GM15510 (cell line): ENCODE results near the gene SLC1A5.

Source experiments
- POLR2A ChIP-seq: IDR thresholded peaks from 3 replicates; pipeline ENCODE4 v1.6.1; 2011; ENCODE audit warnings: borderline replicate concordance; ENCODE audit not compliant: insufficient read length; ENCODE audit errors: extremely low read depth

Gene SLC1A5

DNA sequence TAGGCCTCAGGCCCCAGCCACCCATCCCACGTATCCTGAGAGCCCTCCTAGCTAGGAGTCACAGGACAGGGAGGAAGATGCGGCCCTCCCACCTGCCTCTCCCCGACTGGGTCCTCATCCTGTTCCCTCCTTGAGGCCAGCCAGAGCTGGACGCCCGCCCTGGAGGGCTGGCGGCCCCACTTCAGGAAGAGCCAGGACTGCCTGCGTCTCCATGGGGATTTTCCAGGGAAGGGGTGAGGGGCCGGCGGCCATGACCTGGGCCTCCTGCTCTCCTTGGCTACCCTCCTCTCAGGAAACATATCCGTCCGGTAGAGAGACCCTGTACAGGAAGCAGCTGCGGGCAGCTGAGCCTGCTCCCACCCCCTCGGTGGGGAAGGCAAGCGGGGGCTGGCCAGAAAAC is 60.2 kb downstream of the SLC1A5 start:
- no peak for TF ChIP-seq POLR2A

DNA sequence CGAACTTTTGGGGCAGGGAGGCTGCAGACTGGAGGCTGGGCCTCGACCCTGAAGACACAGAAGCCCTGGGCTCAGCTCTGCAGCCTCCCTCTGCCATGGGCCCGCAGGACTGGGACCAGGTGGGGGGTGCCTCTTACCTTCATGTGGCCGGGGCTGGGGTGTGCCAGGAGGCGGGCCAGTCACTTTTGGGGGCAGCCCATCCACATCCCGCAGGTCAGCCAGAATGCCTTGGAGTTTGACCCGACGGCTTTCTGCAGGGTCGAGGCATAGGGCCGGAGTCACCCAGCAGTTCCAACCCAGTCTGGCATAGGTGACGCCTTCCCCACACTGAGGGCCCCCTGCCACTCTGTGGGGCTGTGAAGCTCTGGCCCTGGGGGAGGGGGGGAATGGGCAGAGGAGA is 60.6 kb downstream of the SLC1A5 start:
- TF ChIP-seq POLR2A, result no peak

DNA sequence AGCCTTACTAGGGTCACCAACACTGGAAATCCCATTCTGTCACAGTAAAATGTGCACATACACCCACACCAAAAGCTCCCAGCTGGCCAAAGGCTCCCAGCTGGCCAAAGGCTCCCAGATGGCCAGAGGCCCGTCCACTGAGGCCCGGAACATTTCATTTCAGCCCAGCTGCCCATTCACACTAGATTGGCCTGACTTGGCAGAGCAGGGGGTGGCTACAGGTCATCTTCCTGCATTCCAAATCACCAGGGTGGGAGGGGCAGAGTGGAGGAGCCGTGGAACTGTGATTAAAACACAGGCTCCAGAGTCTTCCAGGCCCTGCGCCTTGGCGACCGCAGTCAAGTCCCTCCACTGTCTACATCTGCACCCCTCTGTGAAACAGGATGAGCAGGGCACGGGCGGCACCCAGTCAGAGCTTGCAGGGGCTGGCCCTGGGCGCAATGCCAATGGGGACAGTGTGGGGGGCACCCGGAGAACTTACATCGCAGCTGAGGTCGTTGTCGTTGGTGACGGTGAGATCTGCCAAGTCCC is 61.4 kb downstream of the SLC1A5 start:
- TF ChIP-seq POLR2A, result no peak

DNA sequence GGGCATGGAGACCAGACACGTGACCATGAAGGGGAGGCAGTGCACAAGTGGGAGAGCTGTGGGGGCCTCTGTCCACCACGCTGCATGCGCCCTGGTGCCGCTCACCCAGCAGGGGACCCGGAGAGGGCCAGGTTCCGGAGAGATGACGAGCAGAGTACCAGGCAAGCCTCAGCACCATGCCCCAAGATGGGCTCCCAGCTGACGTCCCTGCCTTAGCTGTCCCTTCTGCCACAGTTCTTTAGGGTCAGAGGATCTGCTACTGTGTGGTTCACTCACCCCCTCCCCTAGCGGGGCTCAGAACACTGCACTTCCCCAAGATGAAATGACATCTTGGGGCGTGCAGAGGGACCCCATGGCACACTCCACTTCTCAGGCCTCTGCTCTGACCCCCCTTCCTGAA is 61.8 kb downstream of the SLC1A5 start:
- TF ChIP-seq POLR2A, result no peak

DNA sequence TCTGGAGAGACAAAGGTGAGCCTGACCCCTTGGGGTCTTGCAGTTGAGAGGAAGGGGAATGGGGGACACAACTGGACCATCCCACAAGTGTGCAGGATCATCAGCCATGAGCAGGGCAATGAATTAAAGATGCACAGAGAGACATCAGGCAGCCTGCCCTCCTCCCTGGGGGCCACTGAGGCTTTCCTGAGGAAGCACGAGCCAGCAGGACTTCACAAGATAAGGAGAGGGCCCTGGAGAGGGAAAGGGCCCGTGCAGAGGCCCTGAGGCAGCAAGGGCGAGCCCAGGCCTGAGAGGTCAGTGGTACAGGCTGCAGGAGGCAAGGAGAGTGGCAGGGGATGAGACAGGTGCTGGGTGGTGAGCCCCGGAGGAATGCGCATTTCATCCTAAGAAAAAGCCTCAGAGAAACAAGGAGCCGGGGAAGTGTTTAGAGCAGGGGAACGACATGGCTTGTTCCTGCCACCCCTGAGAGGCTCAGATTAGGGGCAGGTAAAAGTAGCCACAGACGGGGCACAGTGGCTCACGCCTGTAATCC is 62.5 kb downstream of the SLC1A5 start:
- TF ChIP-seq POLR2A, result no peak

DNA sequence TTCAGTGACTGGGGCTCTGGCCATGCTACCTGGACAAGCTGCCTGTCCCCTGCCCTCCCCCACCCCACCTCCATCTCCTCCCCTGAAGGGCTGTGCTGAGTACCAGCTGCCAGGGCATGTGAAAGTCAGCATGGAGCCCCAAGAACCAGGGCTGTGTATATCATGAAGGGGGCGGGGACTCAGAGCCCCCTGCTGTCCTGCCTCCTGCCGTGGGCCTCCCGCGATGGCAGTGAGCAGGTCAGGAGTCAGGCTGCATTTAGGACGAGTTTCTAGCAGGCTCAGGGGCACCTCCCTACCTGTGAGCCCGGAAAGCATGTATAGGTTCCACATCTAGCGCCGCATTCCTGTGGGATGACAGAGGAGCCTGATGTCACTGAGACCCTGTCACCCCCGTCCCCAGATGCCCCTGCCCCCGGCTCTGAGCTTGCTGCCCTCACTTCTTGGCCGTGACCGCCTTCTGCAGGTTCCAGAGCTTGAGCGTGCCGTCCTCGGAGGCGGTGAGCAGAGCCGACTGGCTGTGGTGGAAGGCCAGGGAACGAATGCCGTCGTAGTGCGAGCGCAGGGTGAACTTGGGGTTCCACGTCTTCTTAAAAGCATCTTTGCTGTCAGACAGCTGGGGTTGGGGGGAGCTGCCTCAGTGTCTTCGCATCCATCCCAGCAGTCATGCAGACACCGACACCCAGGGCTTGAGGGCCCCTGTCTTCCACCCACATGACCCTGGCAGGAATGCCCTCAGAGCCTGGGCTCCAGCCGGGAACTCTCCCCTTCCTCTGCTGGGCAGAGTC is 63.2 kb downstream of the SLC1A5 start:
- no peak for TF ChIP-seq POLR2A
